Epithelial cell of proximal tubule (primary cell): Measurements from ENCODE around the gene METTL1. TPM values are rescaled to one million over a fixed set of nuclear protein-coding genes. Genes with fewer than 3 reads are reported as not detected.

Source experiments
- DNase-seq: peaks from one replicate; pipeline ENCODE4 v3.0.0-alpha.2; 2011; ENCODE audit warnings: low read depth
- H3K4me3 ChIP-seq: 2 replicates; pipeline ENCODE4 v1.5.1; 2011; ENCODE audit warnings: low read depth, mild to moderate bottlenecking, low read length
- total RNA-seq: library from RNA; depleted of rRNA; stranded (reverse); fragments of >200 nt; gene quantifications from 2 replicates; pipeline ENCODE4 v1.2.3, GENCODE V29; 2015
- TF ChIP-seq, protein P1 (sequence below): conservative IDR thresholded peaks from 2 replicates; pipeline ENCODE4 v1.5.1; 2012; ENCODE audit warnings: low read depth, mild to moderate bottlenecking, low read length

Gene METTL1
- total RNA-seq, 1 donor from 2014 or later: 27.3 TPM

DNA sequence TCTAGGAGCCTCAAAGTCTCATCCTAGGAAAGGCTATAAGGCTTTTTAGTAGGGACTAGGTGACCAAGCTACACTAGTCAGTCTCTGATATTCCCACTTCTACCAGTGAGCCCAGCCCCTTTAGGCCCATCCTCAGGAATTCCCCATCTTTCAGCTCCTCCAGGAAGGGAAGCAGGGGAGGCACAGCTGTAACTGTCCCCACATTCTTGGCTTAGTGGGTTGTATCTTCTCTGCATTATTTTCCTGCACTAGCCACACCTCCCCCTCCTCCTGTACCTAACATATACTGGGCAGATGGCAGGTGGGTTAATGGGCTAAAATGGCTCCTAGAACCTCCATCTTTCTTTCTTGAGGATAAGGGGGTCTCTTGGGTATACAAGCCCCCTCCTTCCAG, 4.6 kb downstream of the METTL1 start:
- no peak overlapping the region for H3K4me3 ChIP-seq
- TF ChIP-seq, protein P1, sequence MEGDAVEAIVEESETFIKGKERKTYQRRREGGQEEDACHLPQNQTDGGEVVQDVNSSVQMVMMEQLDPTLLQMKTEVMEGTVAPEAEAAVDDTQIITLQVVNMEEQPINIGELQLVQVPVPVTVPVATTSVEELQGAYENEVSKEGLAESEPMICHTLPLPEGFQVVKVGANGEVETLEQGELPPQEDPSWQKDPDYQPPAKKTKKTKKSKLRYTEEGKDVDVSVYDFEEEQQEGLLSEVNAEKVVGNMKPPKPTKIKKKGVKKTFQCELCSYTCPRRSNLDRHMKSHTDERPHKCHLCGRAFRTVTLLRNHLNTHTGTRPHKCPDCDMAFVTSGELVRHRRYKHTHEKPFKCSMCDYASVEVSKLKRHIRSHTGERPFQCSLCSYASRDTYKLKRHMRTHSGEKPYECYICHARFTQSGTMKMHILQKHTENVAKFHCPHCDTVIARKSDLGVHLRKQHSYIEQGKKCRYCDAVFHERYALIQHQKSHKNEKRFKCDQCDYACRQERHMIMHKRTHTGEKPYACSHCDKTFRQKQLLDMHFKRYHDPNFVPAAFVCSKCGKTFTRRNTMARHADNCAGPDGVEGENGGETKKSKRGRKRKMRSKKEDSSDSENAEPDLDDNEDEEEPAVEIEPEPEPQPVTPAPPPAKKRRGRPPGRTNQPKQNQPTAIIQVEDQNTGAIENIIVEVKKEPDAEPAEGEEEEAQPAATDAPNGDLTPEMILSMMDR: no peak
- DNase-seq: no peak

- H3K4me3 ChIP-seq: peak within 1 kb of the TSS; percentile 47
- TF ChIP-seq, protein P1: no peak
- DNase-seq: no peak
These were observed 5.2 kb downstream of the METTL1 start, which contains the start of gene CYP27B1 for GRCh38 chr12:57766464-57767304. TSS of gene CYP27B1 (minus strand) at chr12:57767078. CDS start at chr12:57767041, 37 bp downstream.

GRCh38 chr12:57765698-57766463, 6.0 kb downstream of the METTL1 start:
- H3K4me3 ChIP-seq: peak overlapping the region; percentile 47
- DNase-seq: no peak
- TF ChIP-seq, protein P1: no peak

GRCh38 chr12:57765003-57765697, 6.8 kb downstream of the METTL1 start:
- DNase-seq: no peak
- TF ChIP-seq, protein P1: peak; percentile 40
- H3K4me3 ChIP-seq: peak overlapping the region; percentile 47

DNA sequence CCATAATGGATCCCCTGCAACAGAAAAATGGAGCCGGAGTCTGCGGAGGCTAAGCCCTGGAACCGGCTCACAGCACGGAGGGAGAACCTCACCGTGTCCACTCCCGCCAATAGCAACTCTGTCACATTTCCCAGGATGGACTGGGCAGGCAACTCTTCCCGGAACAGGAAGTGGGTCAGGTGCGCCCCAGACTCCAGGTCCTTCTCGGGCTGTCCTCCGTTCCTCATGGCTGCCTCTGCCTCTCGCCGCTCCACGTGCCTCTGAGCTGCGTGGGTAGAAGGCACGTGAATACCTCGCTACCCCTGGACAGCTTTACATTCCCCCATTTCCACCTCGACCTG, 7.3 kb downstream of the METTL1 start:
- no peak for DNase-seq
- TF ChIP-seq, protein P1: no peak
- H3K4me3 ChIP-seq: peak overlapping the region; percentile 47

GRCh38 chr12:57763881-57764661, 7.8 kb downstream of the METTL1 start:
- TF ChIP-seq, protein P1: no peak
- H3K4me3 ChIP-seq: no peak overlapping the region
- DNase-seq: no peak
